Measurements from ENCODE around the gene CAMSAP3. TPM values are rescaled to one million over a fixed set of nuclear protein-coding genes. Genes with fewer than 3 reads are reported as not detected.
A peak's percentile ranks its signal among the peaks of the same experiment; 100 is the strongest.
"Not testable (repeated sequence)": the region's sequence is repeated elsewhere in the genome, so short reads cannot be mapped to it uniquely, and the experiment has no call there.

Gene CAMSAP3
- polyA plus RNA-seq, 4 donors = 32.4 to 87.4 (median 73.5) TPM

GRCh38 chr19:7638802-7639465, 43.3 kb downstream of the CAMSAP3 start:
- FAIRE-seq = no peak
- Histone ChIP-seq H3K4me3 (ENCODE audit: low read depth in 1 of 3, low read length in 3 of 3) (no peak overlapping the region), H3K9me3 (ENCODE audit: control insufficient read depth in 2 of 2, insufficient read depth in 1 of 2, low read depth in 1 of 2, low read length in 1 of 2) (no peaks in the 10 kb centered on the region), H3K27me3 (ENCODE audit: control insufficient read depth in 3 of 3, insufficient read depth in 3 of 3, low read length in 3 of 3) (peaks cover 0 to 7% (median 2%) of the 10 kb centered on the region in 3 donors), H3K4me1 (ENCODE audit: control insufficient read depth in 3 of 3, insufficient read depth in 2 of 3, low read depth in 1 of 3, low read length in 2 of 3) (peaks cover 0 to 6% (median 0%) of the 10 kb centered on the region in 3 donors), H3K27ac (ENCODE audit: low read depth in 1 of 3, low read length in 2 of 3) (no peak overlapping the region), H3K36me3 (ENCODE audit: control insufficient read depth in 3 of 3, insufficient read depth in 2 of 3, low read depth in 1 of 3, low read length in 3 of 3) (peaks cover 0 to 43% (median 2%) of the 10 kb centered on the region in 3 donors)
- no peak for DNase-seq
- WGBS, 3 donors = 80 to 88% (median 84%) methylated on average over 12 of the region's 12 CpGs

DNA sequence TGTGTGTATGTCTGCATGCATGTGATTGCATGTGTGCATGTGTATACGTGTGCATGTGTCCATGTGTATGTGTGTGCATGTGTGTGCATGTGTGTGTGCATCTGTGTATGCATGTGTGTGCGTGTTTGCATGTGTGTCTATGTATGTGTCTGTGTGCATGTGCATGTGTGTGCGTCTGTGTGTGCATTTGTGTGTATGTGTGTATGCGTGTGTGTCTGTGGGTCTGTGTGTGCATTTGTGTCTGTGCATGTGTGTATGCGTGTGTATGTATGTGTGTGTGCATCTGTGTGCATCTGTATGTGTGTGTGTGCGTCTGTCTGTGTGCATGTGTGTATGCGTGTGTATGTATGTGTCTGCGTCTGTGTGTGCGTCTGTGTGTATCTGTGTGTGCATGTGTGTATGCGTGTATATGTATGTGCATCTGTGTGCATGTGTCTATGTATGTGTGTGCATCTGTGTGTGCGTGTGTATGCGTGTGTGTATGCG, 44.2 kb downstream of the CAMSAP3 start:
- no peak for DNase-seq
- H3K9me3 ChIP-seq (ENCODE audit: control insufficient read depth in 2 of 2, insufficient read depth in 1 of 2, low read depth in 1 of 2, low read length in 1 of 2) = no peaks in the 10 kb centered on the region
- no peak for FAIRE-seq
- peaks cover 0 to 7% (median 2%) of the 10 kb centered on the region in 3 donors for H3K27me3 ChIP-seq (ENCODE audit: control insufficient read depth in 3 of 3, insufficient read depth in 3 of 3, low read length in 3 of 3)
- WGBS, 3 donors = 96 to 99% (median 96%) methylated on average over 13 of the region's 13 CpGs
- H3K36me3 ChIP-seq (ENCODE audit: control insufficient read depth in 3 of 3, insufficient read depth in 2 of 3, low read depth in 1 of 3, low read length in 3 of 3) = peaks cover 0 to 51% (median 2%) of the 10 kb centered on the region in 3 donors
- H3K4me3 ChIP-seq (ENCODE audit: low read depth in 1 of 3, low read length in 3 of 3) = no peak overlapping the region
- peaks cover 0 to 6% (median 0%) of the 10 kb centered on the region in 3 donors for H3K4me1 ChIP-seq (ENCODE audit: control insufficient read depth in 3 of 3, insufficient read depth in 2 of 3, low read depth in 1 of 3, low read length in 2 of 3)
- H3K27ac ChIP-seq (ENCODE audit: low read depth in 1 of 3, low read length in 2 of 3) = no peak overlapping the region

GRCh38 chr19:7640803-7641202, 45.1 kb downstream of the CAMSAP3 start:
- FAIRE-seq (no peak), DNase-seq (no peak)
- H3K4me1 ChIP-seq (ENCODE audit: control insufficient read depth in 3 of 3, insufficient read depth in 2 of 3, low read depth in 1 of 3, low read length in 2 of 3) = peaks cover 0 to 6% (median 0%) of the 10 kb centered on the region in 3 donors
- 94 to 96% (median 95%) methylated on average over 11 of the region's 11 CpGs for WGBS, 3 donors
- H3K36me3 ChIP-seq (ENCODE audit: control insufficient read depth in 3 of 3, insufficient read depth in 2 of 3, low read depth in 1 of 3, low read length in 3 of 3) = peaks cover 4 to 60% (median 6%) of the 10 kb centered on the region in 3 donors
- H3K27ac ChIP-seq (ENCODE audit: low read depth in 1 of 3, low read length in 2 of 3) = no peak overlapping the region
- H3K4me3 ChIP-seq (ENCODE audit: low read depth in 1 of 3, low read length in 3 of 3) = no peak overlapping the region
- no peaks in the 10 kb centered on the region for H3K9me3 ChIP-seq (ENCODE audit: control insufficient read depth in 2 of 2, insufficient read depth in 1 of 2, low read depth in 1 of 2, low read length in 1 of 2)
- H3K27me3 ChIP-seq (ENCODE audit: control insufficient read depth in 3 of 3, insufficient read depth in 3 of 3, low read length in 3 of 3) = peaks cover 0 to 4% (median 2%) of the 10 kb centered on the region in 3 donors

GRCh38 chr19:7641290-7642276, 45.9 kb downstream of the CAMSAP3 start:
- no peak for DNase-seq

DNA sequence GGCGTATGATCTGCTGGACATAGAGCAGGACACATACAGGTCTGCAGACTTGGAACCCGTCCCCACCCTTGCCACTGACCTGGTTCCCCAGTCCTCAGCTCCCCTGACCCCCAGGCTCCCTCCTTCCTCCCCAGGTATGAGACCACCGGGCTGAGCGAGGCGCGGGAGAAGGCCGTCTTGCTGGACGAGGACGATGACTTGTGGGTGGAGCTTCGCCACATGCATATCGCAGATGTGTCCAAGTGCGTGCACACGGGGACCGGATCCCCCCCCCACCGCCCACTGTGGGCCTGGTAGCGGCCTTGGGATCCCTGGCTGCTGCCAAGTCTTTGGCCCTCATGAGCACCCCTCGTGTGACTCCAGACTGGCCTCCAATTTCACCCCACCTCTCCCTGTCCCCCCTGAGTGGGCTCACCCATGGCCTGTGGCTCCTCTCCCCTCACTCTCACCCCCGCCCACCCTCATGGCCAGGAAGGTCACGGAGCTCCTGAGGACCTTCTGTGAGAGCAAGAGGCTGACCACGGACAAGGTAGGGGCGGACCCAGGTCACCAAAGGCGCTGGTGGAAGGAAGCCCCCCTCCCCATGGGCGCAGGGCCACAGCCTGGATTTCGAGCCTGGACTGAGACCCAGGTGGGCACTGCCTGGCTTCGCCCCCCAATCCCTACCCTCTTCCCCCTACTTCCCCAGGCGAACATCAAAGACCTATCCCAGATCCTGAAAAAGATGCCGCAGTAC, 46.8 kb downstream of the CAMSAP3 start:
- no peak overlapping the region for H3K4me3 ChIP-seq (ENCODE audit: low read depth in 1 of 3, low read length in 3 of 3)
- WGBS, 3 donors = 91 to 96% (median 94%) methylated on average over 23 to 27 of the region's 27 CpGs
- peaks cover 0 to 2% (median 0%) of the 10 kb centered on the region in 3 donors for H3K27me3 ChIP-seq (ENCODE audit: control insufficient read depth in 3 of 3, insufficient read depth in 3 of 3, low read length in 3 of 3)
- H3K9me3 ChIP-seq (ENCODE audit: control insufficient read depth in 2 of 2, insufficient read depth in 1 of 2, low read depth in 1 of 2, low read length in 1 of 2) = no peaks in the 10 kb centered on the region
- DNase-seq (no peak), FAIRE-seq (no peak)
- peaks cover 0 to 3% (median 0%) of the 10 kb centered on the region in 3 donors for H3K4me1 ChIP-seq (ENCODE audit: control insufficient read depth in 3 of 3, insufficient read depth in 2 of 3, low read depth in 1 of 3, low read length in 2 of 3)
- H3K36me3 ChIP-seq (ENCODE audit: control insufficient read depth in 3 of 3, insufficient read depth in 2 of 3, low read depth in 1 of 3, low read length in 3 of 3) = peaks cover 6 to 77% (median 12%) of the 10 kb centered on the region in 3 donors
- H3K27ac ChIP-seq (ENCODE audit: low read depth in 1 of 3, low read length in 2 of 3) = no peak overlapping the region

More at GRCh38 chr19:7641290-7642276, 45.9 kb downstream of the CAMSAP3 start:
- FAIRE-seq = no peak
- Histone ChIP-seq H3K27me3 (ENCODE audit: control insufficient read depth in 3 of 3, insufficient read depth in 3 of 3, low read length in 3 of 3) (peaks cover 0 to 2% (median 0%) of the 10 kb centered on the region in 3 donors), H3K36me3 (ENCODE audit: control insufficient read depth in 3 of 3, insufficient read depth in 2 of 3, low read depth in 1 of 3, low read length in 3 of 3) (peaks cover 6 to 68% (median 7%) of the 10 kb centered on the region in 3 donors), H3K27ac (ENCODE audit: low read depth in 1 of 3, low read length in 2 of 3) (no peak overlapping the region), H3K4me3 (ENCODE audit: low read depth in 1 of 3, low read length in 3 of 3) (no peak overlapping the region), H3K9me3 (ENCODE audit: control insufficient read depth in 2 of 2, insufficient read depth in 1 of 2, low read depth in 1 of 2, low read length in 1 of 2) (no peaks in the 10 kb centered on the region), H3K4me1 (ENCODE audit: control insufficient read depth in 3 of 3, insufficient read depth in 2 of 3, low read depth in 1 of 3, low read length in 2 of 3) (peaks cover 0 to 5% (median 0%) of the 10 kb centered on the region in 3 donors)
- WGBS, 3 donors = 84 to 86% (median 86%) methylated on average over 38 to 43 of the region's 43 CpGs

DNA sequence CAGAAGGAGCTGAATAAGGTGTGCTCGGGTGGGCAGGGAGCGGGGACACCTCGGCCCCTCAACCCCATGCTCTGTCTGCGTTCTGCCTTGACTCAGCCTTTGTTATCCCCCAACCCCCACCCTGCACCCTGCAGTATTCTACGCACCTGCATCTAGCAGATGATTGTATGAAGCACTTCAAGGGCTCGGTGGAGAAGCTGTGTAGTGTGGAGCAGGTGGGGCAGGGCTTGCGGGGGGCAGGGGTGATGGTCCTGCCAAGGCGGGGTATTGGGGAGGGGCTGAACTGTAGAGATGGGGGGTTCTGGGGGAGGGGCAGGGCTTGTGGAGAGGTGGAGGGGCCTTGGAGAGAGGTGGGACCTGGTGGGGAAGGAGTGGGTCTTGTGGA, 47.4 kb downstream of the CAMSAP3 start:
- Histone ChIP-seq H3K36me3 (ENCODE audit: control insufficient read depth in 3 of 3, insufficient read depth in 2 of 3, low read depth in 1 of 3, low read length in 3 of 3) (peaks cover 6 to 81% (median 12%) of the 10 kb centered on the region in 3 donors), H3K9me3 (ENCODE audit: control insufficient read depth in 2 of 2, insufficient read depth in 1 of 2, low read depth in 1 of 2, low read length in 1 of 2) (no peaks in the 10 kb centered on the region), H3K4me3 (ENCODE audit: low read depth in 1 of 3, low read length in 3 of 3) (no peak overlapping the region), H3K4me1 (ENCODE audit: control insufficient read depth in 3 of 3, insufficient read depth in 2 of 3, low read depth in 1 of 3, low read length in 2 of 3) (peaks cover 0 to 1% (median 0%) of the 10 kb centered on the region in 3 donors), H3K27me3 (ENCODE audit: control insufficient read depth in 3 of 3, insufficient read depth in 3 of 3, low read length in 3 of 3) (peaks cover 0 to 2% (median 0%) of the 10 kb centered on the region in 3 donors), H3K27ac (ENCODE audit: low read depth in 1 of 3, low read length in 2 of 3) (no peak overlapping the region)
- no peak for DNase-seq
- WGBS, 3 donors = 92 to 98% (median 97%) methylated on average over 8 of the region's 8 CpGs
- FAIRE-seq = no peak

GRCh38 chr19:7643629-7644549, 48.2 kb downstream of the CAMSAP3 start:
- not testable (repeated sequence) for H3K9me3 ChIP-seq (ENCODE audit: control insufficient read depth in 2 of 2, insufficient read depth in 1 of 2, low read depth in 1 of 2, low read length in 1 of 2); H3K4me1 ChIP-seq (ENCODE audit: control insufficient read depth in 3 of 3, insufficient read depth in 2 of 3, low read depth in 1 of 3, low read length in 2 of 3); H3K27me3 ChIP-seq (ENCODE audit: control insufficient read depth in 3 of 3, insufficient read depth in 3 of 3, low read length in 3 of 3); H3K4me3 ChIP-seq (ENCODE audit: low read depth in 1 of 3, low read length in 3 of 3); FAIRE-seq; H3K27ac ChIP-seq (ENCODE audit: low read depth in 1 of 3, low read length in 2 of 3)
- DNase-seq = peak in 1 of 2 donors; percentile 56
- WGBS, 3 donors = 58 to 84% (median 73%) methylated on average over 8 to 10 of the region's 10 CpGs
- H3K36me3 ChIP-seq (ENCODE audit: control insufficient read depth in 3 of 3, insufficient read depth in 2 of 3, low read depth in 1 of 3, low read length in 3 of 3) = peaks cover 6 to 80% (median 12%) of the 10 kb centered on the region in 3 donors

Data from small intestine (tissue), 7 donors.